Upper lobe of left lung (tissue), 4 donors: Measurements from ENCODE around the gene KIRREL3.

Experiments
- EP300 ChIP-seq, 4 donors: sonication (generic); formaldehyde crosslinking; IDR thresholded peaks; one replicate each; pipeline ENCODE4 v1.5.1; 2017; ENCODE audit warnings: antibody characterized with exemption in 4 of 4, control low read depth in 2 of 4
- POLR2A ChIP-seq, 4 donors: fragments of 450-650 bp; IDR thresholded peaks; one replicate each; pipeline ENCODE4 v1.5.1; 2016 to 2017; ENCODE audit warnings: antibody characterized with exemption in 4 of 4, mild to moderate bottlenecking in 2 of 4
- POLR2AphosphoS5 ChIP-seq, 2 donors: sonication (generic); formaldehyde crosslinking; IDR thresholded peaks; one replicate each; pipeline ENCODE4 v1.5.1; 2017; ENCODE audit warnings: antibody characterized with exemption in 2 of 2
- TF ChIP-seq, protein P1 (sequence below), 6 experiments: fragments of 450-650 bp in 4 of 6; fragments of 200-600 bp in 2 of 6; sonication (generic) in 2 of 6; IDR thresholded peaks; one replicate each; pipeline ENCODE4 v1.5.1; 2016 to 2019; ENCODE audit warnings: antibody characterized with exemption in 6 of 6

DNA sequence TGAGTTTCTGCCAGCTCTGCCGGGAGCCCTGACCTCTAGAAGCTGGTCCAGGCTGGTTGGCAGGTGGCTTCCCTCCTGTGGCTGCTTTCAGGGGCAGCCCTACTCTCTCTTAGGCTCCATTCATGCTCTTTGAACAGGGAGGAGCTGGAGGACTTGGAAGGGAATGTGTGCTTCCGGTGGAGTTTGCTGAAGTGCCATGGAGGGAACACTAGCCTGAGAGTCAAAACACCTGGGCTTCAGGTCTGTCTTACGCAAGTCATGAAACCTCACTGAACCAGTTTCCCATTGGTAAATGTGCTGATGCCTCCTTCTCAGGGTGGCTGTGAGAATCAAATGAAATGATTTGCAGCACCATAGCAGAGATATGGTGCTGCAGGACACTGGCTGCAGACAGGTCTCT lies 224.5 kb downstream of the KIRREL3 start:
- no peak for TF ChIP-seq POLR2A (IDR thresholded peaks at IDR 0.05)
- TF ChIP-seq, protein P1, sequence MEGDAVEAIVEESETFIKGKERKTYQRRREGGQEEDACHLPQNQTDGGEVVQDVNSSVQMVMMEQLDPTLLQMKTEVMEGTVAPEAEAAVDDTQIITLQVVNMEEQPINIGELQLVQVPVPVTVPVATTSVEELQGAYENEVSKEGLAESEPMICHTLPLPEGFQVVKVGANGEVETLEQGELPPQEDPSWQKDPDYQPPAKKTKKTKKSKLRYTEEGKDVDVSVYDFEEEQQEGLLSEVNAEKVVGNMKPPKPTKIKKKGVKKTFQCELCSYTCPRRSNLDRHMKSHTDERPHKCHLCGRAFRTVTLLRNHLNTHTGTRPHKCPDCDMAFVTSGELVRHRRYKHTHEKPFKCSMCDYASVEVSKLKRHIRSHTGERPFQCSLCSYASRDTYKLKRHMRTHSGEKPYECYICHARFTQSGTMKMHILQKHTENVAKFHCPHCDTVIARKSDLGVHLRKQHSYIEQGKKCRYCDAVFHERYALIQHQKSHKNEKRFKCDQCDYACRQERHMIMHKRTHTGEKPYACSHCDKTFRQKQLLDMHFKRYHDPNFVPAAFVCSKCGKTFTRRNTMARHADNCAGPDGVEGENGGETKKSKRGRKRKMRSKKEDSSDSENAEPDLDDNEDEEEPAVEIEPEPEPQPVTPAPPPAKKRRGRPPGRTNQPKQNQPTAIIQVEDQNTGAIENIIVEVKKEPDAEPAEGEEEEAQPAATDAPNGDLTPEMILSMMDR (IDR thresholded peaks at IDR 0.05): no peak
- TF ChIP-seq EP300 (IDR thresholded peaks at IDR 0.05): no peak
- TF ChIP-seq POLR2AphosphoS5 (IDR thresholded peaks at IDR 0.05): no peak
